ENCODE measurements around the gene MTM1.

MTM1 gene

GRCh38 chrX:150573106-150573505 is 4.7 kb downstream of the MTM1 start:
- Mint-ChIP-seq H3K4me3 (no peak overlapping the region), H3K9me3 (no peaks in the 10 kb centered on the region), H3K27ac (peak overlapping the region; percentile 74), H3K27me3 (no peaks in the 10 kb centered on the region), H3K4me1 (peaks cover 70% of the 10 kb centered on the region), H3K36me3 (no peaks in the 10 kb centered on the region)
- no peak for ATAC-seq

GRCh38 chrX:150573702-150574101 is 5.3 kb downstream of the MTM1 start:
- ATAC-seq: peak; percentile 67
- no peaks in the 10 kb centered on the region for H3K27me3 Mint-ChIP-seq
- H3K36me3 Mint-ChIP-seq: no peaks in the 10 kb centered on the region
- no peaks in the 10 kb centered on the region for H3K9me3 Mint-ChIP-seq
- H3K27ac Mint-ChIP-seq: peak overlapping the region; percentile 74
- H3K4me1 Mint-ChIP-seq: peaks cover 68% of the 10 kb centered on the region
- no peak overlapping the region for H3K4me3 Mint-ChIP-seq

GRCh38 chrX:150574559-150575418 is 6.4 kb downstream of the MTM1 start:
- no peaks in the 10 kb centered on the region for H3K36me3 Mint-ChIP-seq

GRCh38 chrX:150575419-150575814 is 7.0 kb downstream of the MTM1 start:
- Mint-ChIP-seq H3K36me3 (peaks cover 3% of the 10 kb centered on the region), H3K4me1 (peaks cover 66% of the 10 kb centered on the region), H3K9me3 (no peaks in the 10 kb centered on the region), H3K4me3 (peak overlapping the region; percentile 65), H3K27me3 (no peaks in the 10 kb centered on the region), H3K27ac (peak overlapping the region; percentile 74)
- ATAC-seq: no peak

More at GRCh38 chrX:150574559-150575418, 6.4 kb downstream of the MTM1 start:
- peak overlapping the region; percentile 74 for H3K27ac Mint-ChIP-seq
- no peaks in the 10 kb centered on the region for H3K27me3 Mint-ChIP-seq
- peaks cover 65% of the 10 kb centered on the region for H3K4me1 Mint-ChIP-seq
- H3K9me3 Mint-ChIP-seq: no peaks in the 10 kb centered on the region
- peak; percentile 68 for ATAC-seq
- peak overlapping the region; percentile 65 for H3K4me3 Mint-ChIP-seq

GRCh38 chrX:150577174-150577573 is 8.8 kb downstream of the MTM1 start:
- Mint-ChIP-seq H3K36me3 (peaks cover 6% of the 10 kb centered on the region), H3K27ac (peak overlapping the region; percentile 30), H3K4me1 (peaks cover 58% of the 10 kb centered on the region), H3K4me3 (no peak overlapping the region), H3K27me3 (no peaks in the 10 kb centered on the region), H3K9me3 (no peaks in the 10 kb centered on the region)
- ATAC-seq: no peak

GRCh38 chrX:150581093-150581775 is 12.8 kb downstream of the MTM1 start:
- Mint-ChIP-seq H3K9me3 (no peaks in the 10 kb centered on the region), H3K4me3 (no peak overlapping the region), H3K4me1 (peaks cover 31% of the 10 kb centered on the region), H3K27ac (no peak overlapping the region), H3K27me3 (no peaks in the 10 kb centered on the region), H3K36me3 (peaks cover 6% of the 10 kb centered on the region)
- no peak for ATAC-seq

- Mint-ChIP-seq H3K4me1 (peaks cover 24% of the 10 kb centered on the region), H3K27me3 (no peaks in the 10 kb centered on the region), H3K36me3 (peaks cover 6% of the 10 kb centered on the region), H3K27ac (no peak overlapping the region), H3K4me3 (no peak overlapping the region), H3K9me3 (no peaks in the 10 kb centered on the region)
- ATAC-seq: no peak
Measured at GRCh38 chrX:150582338-150582948, 14.0 kb downstream of the MTM1 start.

DNA sequence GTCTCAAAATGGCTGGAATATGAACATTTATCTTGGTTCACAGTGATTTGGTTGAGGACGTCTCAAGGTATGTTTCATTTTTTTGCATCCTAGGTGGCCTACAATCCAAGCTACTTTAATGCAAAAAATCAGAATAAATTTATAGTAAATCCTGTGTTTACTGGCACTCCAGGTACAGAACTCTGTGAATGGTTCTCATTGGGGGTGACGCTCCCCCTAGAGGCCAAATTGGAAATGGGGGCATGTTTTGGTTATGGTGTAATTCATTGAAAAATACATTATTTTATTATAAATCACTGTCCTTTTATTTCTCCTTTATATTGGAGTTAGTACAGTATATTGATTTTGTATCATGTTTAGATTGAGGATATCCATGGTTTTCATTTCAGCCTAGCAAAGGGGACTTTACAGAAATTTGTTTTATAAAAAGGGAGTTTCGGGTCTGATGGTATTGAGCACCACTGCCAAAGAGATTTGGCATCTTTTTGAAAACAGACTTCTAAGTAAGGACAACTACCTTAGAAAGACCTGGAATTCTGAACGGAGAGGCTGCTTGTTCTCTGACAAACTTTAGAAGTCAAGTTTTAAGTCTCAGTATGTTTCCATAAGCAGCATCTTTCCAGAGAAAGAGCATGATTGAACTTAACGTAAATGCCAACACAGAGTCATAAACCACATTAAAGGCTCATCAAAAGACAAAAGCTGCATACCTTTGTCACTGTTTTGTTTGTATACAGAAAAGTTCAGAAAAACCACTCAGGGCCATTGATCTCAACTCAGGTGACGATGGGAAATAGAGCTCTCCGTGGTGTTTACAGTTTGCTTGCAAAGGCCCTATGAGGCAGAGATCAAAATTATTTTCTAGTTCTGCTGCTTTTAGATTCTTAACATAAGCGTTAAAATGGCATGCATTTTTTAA is 19.4 kb downstream of the MTM1 start:
- Mint-ChIP-seq H3K27me3 (no peaks in the 10 kb centered on the region), H3K4me1 (peaks cover 12% of the 10 kb centered on the region), H3K4me3 (no peak overlapping the region), H3K9me3 (no peaks in the 10 kb centered on the region), H3K27ac (no peak overlapping the region), H3K36me3 (no peaks in the 10 kb centered on the region)
- no peak for ATAC-seq

DNA sequence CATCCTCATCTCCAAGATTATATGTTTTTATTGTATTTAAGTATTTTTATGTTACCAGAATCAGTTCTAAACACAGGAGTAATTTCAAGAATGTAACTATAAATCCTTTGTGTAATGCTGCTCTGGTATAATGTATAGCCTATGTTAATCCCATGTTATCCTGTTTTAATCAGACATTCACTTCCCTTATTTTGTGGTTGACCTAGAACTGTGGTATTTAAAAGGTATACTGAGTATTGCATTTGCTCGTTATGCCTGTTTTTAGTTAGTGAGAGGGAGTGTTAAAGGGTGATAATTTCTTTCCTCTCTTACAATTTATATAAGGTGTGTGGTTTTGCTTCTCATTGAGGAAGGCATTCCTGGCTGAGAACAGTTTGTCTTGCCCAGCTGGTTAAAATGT is 26.2 kb downstream of the MTM1 start:
- no peak overlapping the region for H3K4me3 Mint-ChIP-seq
- H3K27me3 Mint-ChIP-seq: no peaks in the 10 kb centered on the region
- H3K4me1 Mint-ChIP-seq: peaks cover 16% of the 10 kb centered on the region
- ATAC-seq: no peak
- no peaks in the 10 kb centered on the region for H3K9me3 Mint-ChIP-seq
- H3K36me3 Mint-ChIP-seq: no peaks in the 10 kb centered on the region
- H3K27ac Mint-ChIP-seq: no peak overlapping the region

- Mint-ChIP-seq H3K27ac (no peak overlapping the region), H3K27me3 (no peaks in the 10 kb centered on the region), H3K4me3 (no peak overlapping the region), H3K9me3 (no peaks in the 10 kb centered on the region), H3K4me1 (peaks cover 10% of the 10 kb centered on the region), H3K36me3 (peaks cover 22% of the 10 kb centered on the region)
- no peak for ATAC-seq
Measured at GRCh38 chrX:150599226-150599625, 30.8 kb downstream of the MTM1 start.

GRCh38 chrX:150602296-150602695 is 33.9 kb downstream of the MTM1 start:
- no peak for ATAC-seq
- no peaks in the 10 kb centered on the region for H3K9me3 Mint-ChIP-seq
- peaks cover 40% of the 10 kb centered on the region for H3K36me3 Mint-ChIP-seq
- H3K27me3 Mint-ChIP-seq: no peaks in the 10 kb centered on the region
- no peak overlapping the region for H3K4me3 Mint-ChIP-seq
- H3K27ac Mint-ChIP-seq: no peak overlapping the region
- H3K4me1 Mint-ChIP-seq: peaks cover 1% of the 10 kb centered on the region

- peaks cover 6% of the 10 kb centered on the region for H3K4me1 Mint-ChIP-seq
- H3K4me3 Mint-ChIP-seq: no peak overlapping the region
- no peak for ATAC-seq
- H3K9me3 Mint-ChIP-seq: no peaks in the 10 kb centered on the region
- H3K36me3 Mint-ChIP-seq: peaks cover 45% of the 10 kb centered on the region
- H3K27ac Mint-ChIP-seq: no peak overlapping the region
- no peaks in the 10 kb centered on the region for H3K27me3 Mint-ChIP-seq
Measured at GRCh38 chrX:150602743-150603142, 34.3 kb downstream of the MTM1 start.

DNA sequence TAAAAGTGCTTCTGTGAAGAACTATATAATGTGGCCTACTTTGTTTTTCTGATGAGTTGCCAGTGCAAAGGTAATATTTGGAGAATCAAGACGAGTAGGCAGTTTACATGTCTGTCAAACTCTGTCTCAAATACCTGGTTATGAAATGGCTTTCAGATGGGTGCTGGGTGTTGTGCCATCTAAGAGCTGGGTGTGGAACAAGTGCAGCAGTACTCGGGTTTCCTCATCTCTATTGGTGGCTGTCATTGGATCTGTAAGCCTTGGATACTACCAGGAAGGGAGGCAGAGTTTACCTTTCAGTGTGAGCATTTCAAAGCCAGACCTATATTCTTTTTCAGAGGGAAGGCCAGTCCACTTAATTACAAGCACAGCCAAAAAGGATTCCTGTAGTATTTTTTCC is 37.2 kb downstream of the MTM1 start:
- peaks cover 56% of the 10 kb centered on the region for H3K36me3 Mint-ChIP-seq
- no peaks in the 10 kb centered on the region for H3K27me3 Mint-ChIP-seq
- H3K4me3 Mint-ChIP-seq: no peak overlapping the region
- no peak overlapping the region for H3K27ac Mint-ChIP-seq
- H3K9me3 Mint-ChIP-seq: no peaks in the 10 kb centered on the region
- no peak for ATAC-seq
- peaks cover 6% of the 10 kb centered on the region for H3K4me1 Mint-ChIP-seq

- no peak for ATAC-seq
- no peak overlapping the region for H3K4me3 Mint-ChIP-seq
- peaks cover 49% of the 10 kb centered on the region for H3K36me3 Mint-ChIP-seq
- H3K9me3 Mint-ChIP-seq: no peaks in the 10 kb centered on the region
- no peak overlapping the region for H3K27ac Mint-ChIP-seq
- peaks cover 6% of the 10 kb centered on the region for H3K4me1 Mint-ChIP-seq
- no peaks in the 10 kb centered on the region for H3K27me3 Mint-ChIP-seq
Measured at GRCh38 chrX:150607201-150607600, 38.8 kb downstream of the MTM1 start.

- H3K36me3 Mint-ChIP-seq: peaks cover 42% of the 10 kb centered on the region
- peaks cover 6% of the 10 kb centered on the region for H3K4me1 Mint-ChIP-seq
- H3K27me3 Mint-ChIP-seq: no peaks in the 10 kb centered on the region
- no peak overlapping the region for H3K4me3 Mint-ChIP-seq
- H3K27ac Mint-ChIP-seq: peak overlapping the region; percentile 30
- no peak for ATAC-seq
- H3K9me3 Mint-ChIP-seq: no peaks in the 10 kb centered on the region
Measured at GRCh38 chrX:150610043-150610442, 41.6 kb downstream of the MTM1 start.
